Neural cell (in vitro differentiated cells): ENCODE results near the gene RHEX. TPM values are rescaled to one million over a fixed set of nuclear protein-coding genes. Genes with fewer than 3 reads are reported as not detected.

Source experiments
- H2AFZ ChIP-seq: fragments of 200-600, 300-800 bp; sonication (generic), shearing (Covaris generic); 2 replicates; pipeline ENCODE4 v1.6.0; 2014; ENCODE audit warnings: low read depth, mild to moderate bottlenecking, antibody characterized with exemption, low read length, moderate library complexity
- H3F3A ChIP-seq: fragments of 200-600 bp; shearing (Covaris generic); 2 replicates; pipeline ENCODE4 v1.6.1; 2016; ENCODE audit warnings: mild to moderate bottlenecking, moderate library complexity, mixed read lengths, antibody characterized with exemption, low read length; ENCODE audit not compliant: insufficient read depth, poor library complexity, severe bottlenecking
- H3K27ac ChIP-seq: fragments of 200-600, 300-800 bp; sonication (generic), shearing (Covaris generic); 2 replicates; pipeline ENCODE4 v1.5.1; 2014; ENCODE audit warnings: mild to moderate bottlenecking, low read length, moderate library complexity
- H3K27me3 ChIP-seq: fragments of 300-800, 200-600 bp; sonication (generic), shearing (Covaris generic); 2 replicates; pipeline ENCODE4 v1.6.0; 2014; ENCODE audit warnings: mild to moderate bottlenecking, low read depth, low read length, moderate library complexity; ENCODE audit not compliant: insufficient read depth
- H3K36me3 ChIP-seq: fragments of 300-800, 200-600 bp; sonication (generic), shearing (Covaris generic); 2 replicates; pipeline ENCODE4 v1.5.1; 2014; ENCODE audit warnings: mild to moderate bottlenecking, antibody characterized with exemption, low read length, moderate library complexity; ENCODE audit not compliant: insufficient read depth
- H3K4me2 ChIP-seq: fragments of 300-800, 200-600 bp; sonication (generic), shearing (Covaris generic); 2 replicates; pipeline ENCODE4 v1.6.0; 2014; ENCODE audit warnings: mild to moderate bottlenecking, low read length
- H3K4me3 ChIP-seq: fragments of 300-800, 200-600 bp; sonication (generic), shearing (Covaris generic); 2 replicates; pipeline ENCODE4 v1.5.1; 2014; ENCODE audit warnings: mild to moderate bottlenecking, low read length, moderate library complexity
- H3K79me2 ChIP-seq: fragments of 200-600 bp; shearing (Covaris generic); replicated peaks from 2 replicates; pipeline ENCODE4 v1.6.0; 2014; ENCODE audit warnings: mild to moderate bottlenecking, low read length, moderate library complexity; ENCODE audit not compliant: insufficient read depth
- H3K9ac ChIP-seq: fragments of 300-800, 200-600 bp; sonication (generic), shearing (Covaris generic); 2 replicates; pipeline ENCODE4 v1.6.1; 2016; ENCODE audit warnings: mild to moderate bottlenecking, low read length, mixed read lengths
- H3K9me2 ChIP-seq: fragments of 200-600 bp; shearing (Covaris generic); 2 replicates; pipeline ENCODE4 v1.6.1; 2016; ENCODE audit warnings: mild to moderate bottlenecking, low read length, mixed read lengths; ENCODE audit not compliant: insufficient read depth
- H3K9me3 ChIP-seq: fragments of 200-600, 300-800 bp; sonication (generic), shearing (Covaris generic); 2 replicates; pipeline ENCODE4 v1.6.1; 2016; ENCODE audit warnings: mild to moderate bottlenecking, mixed run types, low read length, moderate library complexity, mixed read lengths
- H4K20me1 ChIP-seq: fragments of 200-600 bp; shearing (Covaris generic); 2 replicates; pipeline ENCODE4 v1.6.1; 2016; ENCODE audit warnings: mild to moderate bottlenecking, mixed run types; ENCODE audit not compliant: insufficient read depth
- CTCF ChIP-seq: fragments of 450-650 bp; IDR thresholded peaks from 2 replicates; pipeline ENCODE4 v1.5.1; 2014; ENCODE audit warnings: antibody characterized with exemption, mild to moderate bottlenecking, moderate library complexity; ENCODE audit not compliant: poor library complexity, severe bottlenecking
- EP300 ChIP-seq: fragments of 450-650 bp; conservative IDR thresholded peaks from 2 replicates; pipeline ENCODE4 v1.6.1; 2014; ENCODE audit warnings: antibody characterized with exemption, mild to moderate bottlenecking, moderate library complexity; ENCODE audit not compliant: poor library complexity, severe bottlenecking
- EZH2 ChIP-seq: fragments of 200-600, 300-800 bp; shearing (Covaris generic), sonication (generic); IDR thresholded peaks from 2 replicates; pipeline ENCODE4 v1.6.1; 2014; ENCODE audit warnings: antibody characterized with exemption, low read length, borderline replicate concordance, mild to moderate bottlenecking; ENCODE audit not compliant: insufficient read depth, poor library complexity, severe bottlenecking
- MXI1 ChIP-seq: fragments of 450-650 bp; conservative IDR thresholded peaks from 2 replicates; pipeline ENCODE4 v1.6.1; 2014; ENCODE audit warnings: antibody characterized with exemption, mild to moderate bottlenecking; ENCODE audit not compliant: poor library complexity, severe bottlenecking
- POLR2AphosphoS5 ChIP-seq: IDR thresholded peaks from 2 replicates; pipeline ENCODE4 v1.6.1; 2012
- RAD21 ChIP-seq: fragments of 450-650 bp; conservative IDR thresholded peaks from 2 replicates; pipeline ENCODE4 v1.6.1; 2014; ENCODE audit warnings: antibody characterized with exemption, mild to moderate bottlenecking, moderate library complexity
- REST ChIP-seq: IDR thresholded peaks from 2 replicates; pipeline ENCODE4 v1.6.1; 2012; ENCODE audit warnings: borderline replicate concordance
- SMC3 ChIP-seq: fragments of 450-650 bp; conservative IDR thresholded peaks from 2 replicates; pipeline ENCODE4 v1.6.1; 2014; ENCODE audit warnings: antibody characterized with exemption, mild to moderate bottlenecking, moderate library complexity; ENCODE audit not compliant: poor library complexity
- TAF1 ChIP-seq: IDR thresholded peaks from 2 replicates; pipeline ENCODE4 v1.6.1; 2012; ENCODE audit warnings: low read depth
- polyA plus RNA-seq: library from polyadenylated mRNA; depleted of rRNA; stranded (reverse); fragments of >200 nt; gene quantifications from 2 replicates; pipeline ENCODE4 v1.2.3, GENCODE V29; 2014

Gene RHEX
- polyA plus RNA-seq, 1 donor from 2014 or later, result not detected

- no peak overlapping the region for H3K4me2 ChIP-seq
- TF ChIP-seq RAD21 (no peak), SMC3 (no peak), POLR2AphosphoS5 (no peak), REST (no peak), EP300 (no peak), MXI1 (no peak), EZH2 (no peak), TAF1 (no peak), CTCF (no peak)
- H3K9me3 ChIP-seq, result no peaks in the 10 kb centered on the region
- no peak overlapping the region for H3K27ac ChIP-seq
- no peak overlapping the region for H2AFZ ChIP-seq
- no peaks in the 10 kb centered on the region for H4K20me1 ChIP-seq
- no peaks in the 10 kb centered on the region for H3K27me3 ChIP-seq
- no peaks in the 10 kb centered on the region for H3K9me2 ChIP-seq
- H3K79me2 ChIP-seq, result no peaks in the 10 kb centered on the region
- H3K9ac ChIP-seq, result no peak overlapping the region
- no peaks in the 10 kb centered on the region for H3F3A ChIP-seq
- H3K36me3 ChIP-seq, result no peaks in the 10 kb centered on the region
- no peak overlapping the region for H3K4me3 ChIP-seq
Measured at GRCh38 chr1:206105464-206105995, 52.6 kb downstream of the RHEX start.

- no peaks in the 10 kb centered on the region for H3K36me3 ChIP-seq
- TF ChIP-seq CTCF (peak; percentile 87), EP300 (no peak), EZH2 (no peak), SMC3 (peak; percentile 91), REST (no peak), RAD21 (peak; percentile 84)
- H3K9ac ChIP-seq, result no peak overlapping the region
- H3K27me3 ChIP-seq, result no peaks in the 10 kb centered on the region
- H3K9me2 ChIP-seq, result no peaks in the 10 kb centered on the region
- no peak overlapping the region for H3K27ac ChIP-seq
- H3F3A ChIP-seq, result no peaks in the 10 kb centered on the region
- no peak overlapping the region for H3K4me2 ChIP-seq
- H3K79me2 ChIP-seq, result no peaks in the 10 kb centered on the region
- no peak overlapping the region for H3K4me3 ChIP-seq
- no peaks in the 10 kb centered on the region for H3K9me3 ChIP-seq
- no peak overlapping the region for H2AFZ ChIP-seq
- H4K20me1 ChIP-seq, result no peaks in the 10 kb centered on the region
Measured at GRCh38 chr1:206106328-206107167, 53.6 kb downstream of the RHEX start.
